ENCODE results near the gene SFTPB. TPM values are rescaled to one million over a fixed set of nuclear protein-coding genes. Genes with fewer than 3 reads are reported as not detected.

SFTPB gene
- total RNA-seq, 1 experiment from 2014 or later: not detected

DNA sequence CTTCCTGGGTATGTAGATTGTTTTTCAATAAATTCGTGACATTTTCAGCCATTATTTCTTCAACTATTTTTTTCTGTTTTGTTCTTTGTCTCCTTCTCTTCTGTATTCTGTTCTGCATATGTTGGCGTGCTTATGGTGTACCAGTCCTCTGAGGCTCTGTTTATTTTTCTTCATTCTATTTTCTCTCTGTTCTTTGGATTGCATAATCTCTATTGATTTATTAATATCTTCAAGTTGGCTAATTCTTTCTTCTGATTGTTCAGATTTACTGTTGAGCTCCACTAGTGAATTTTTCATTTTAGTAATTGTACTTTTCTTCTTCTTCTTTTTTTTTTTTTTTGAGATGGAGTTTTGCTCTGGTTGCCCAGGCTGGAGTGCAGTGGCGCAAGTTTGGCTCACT lies 36.0 kb upstream of the SFTPB start:
- BruUV-seq (replicated peaks): no TSS peak
- H3K27me3 Mint-ChIP-seq (ENCODE audit: unreplicated experiment): peaks cover 2% of the 10 kb centered on the region
- H3K9me3 Mint-ChIP-seq (ENCODE audit: low read depth, unreplicated experiment): peaks cover 3% of the 10 kb centered on the region
- H3K4me3 Mint-ChIP-seq (ENCODE audit: low read depth, unreplicated experiment): no peak overlapping the region
- intact Hi-C loops (cut with micrococcal nuclease; ENCODE audit: unreplicated experiment): no loop called here
- peak overlapping the region; percentile 34 for H3K27ac Mint-ChIP-seq (ENCODE audit: unreplicated experiment)
- no peak for DNase-seq
- TF ChIP-seq, protein P1, sequence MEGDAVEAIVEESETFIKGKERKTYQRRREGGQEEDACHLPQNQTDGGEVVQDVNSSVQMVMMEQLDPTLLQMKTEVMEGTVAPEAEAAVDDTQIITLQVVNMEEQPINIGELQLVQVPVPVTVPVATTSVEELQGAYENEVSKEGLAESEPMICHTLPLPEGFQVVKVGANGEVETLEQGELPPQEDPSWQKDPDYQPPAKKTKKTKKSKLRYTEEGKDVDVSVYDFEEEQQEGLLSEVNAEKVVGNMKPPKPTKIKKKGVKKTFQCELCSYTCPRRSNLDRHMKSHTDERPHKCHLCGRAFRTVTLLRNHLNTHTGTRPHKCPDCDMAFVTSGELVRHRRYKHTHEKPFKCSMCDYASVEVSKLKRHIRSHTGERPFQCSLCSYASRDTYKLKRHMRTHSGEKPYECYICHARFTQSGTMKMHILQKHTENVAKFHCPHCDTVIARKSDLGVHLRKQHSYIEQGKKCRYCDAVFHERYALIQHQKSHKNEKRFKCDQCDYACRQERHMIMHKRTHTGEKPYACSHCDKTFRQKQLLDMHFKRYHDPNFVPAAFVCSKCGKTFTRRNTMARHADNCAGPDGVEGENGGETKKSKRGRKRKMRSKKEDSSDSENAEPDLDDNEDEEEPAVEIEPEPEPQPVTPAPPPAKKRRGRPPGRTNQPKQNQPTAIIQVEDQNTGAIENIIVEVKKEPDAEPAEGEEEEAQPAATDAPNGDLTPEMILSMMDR (IDR thresholded peaks at IDR 0.05; ENCODE audit: unreplicated experiment): no peak
- CTCF ChIA-PET: no interaction called here
- peaks cover 51% of the 10 kb centered on the region for H3K4me1 Mint-ChIP-seq (ENCODE audit: low read depth, unreplicated experiment)
- peaks cover 15% of the 10 kb centered on the region for H3K36me3 Mint-ChIP-seq (ENCODE audit: insufficient read depth, unreplicated experiment)

DNA sequence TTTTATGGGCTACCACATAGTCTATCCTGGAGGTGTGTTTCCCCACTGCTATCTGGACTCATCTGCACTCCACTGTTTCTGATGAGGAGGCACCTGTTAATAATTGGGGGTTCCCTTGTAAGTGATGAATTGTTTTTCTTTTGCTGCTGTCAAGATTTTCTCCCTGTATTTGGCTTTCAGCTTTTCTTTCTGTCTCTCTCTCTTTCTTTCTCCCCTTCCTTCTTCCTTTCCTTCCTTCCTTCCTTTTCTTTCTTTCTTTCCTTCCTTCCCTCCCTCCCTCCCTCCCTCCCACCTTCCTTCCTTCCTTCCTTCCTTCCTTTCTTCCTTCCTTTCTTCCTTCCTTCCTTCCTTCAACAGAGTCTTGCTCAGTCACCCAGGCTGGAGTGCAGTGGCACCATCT lies 35.3 kb upstream of the SFTPB start:
- BruUV-seq (replicated peaks): no TSS peak
- peaks cover 10% of the 10 kb centered on the region for H3K27me3 Mint-ChIP-seq (ENCODE audit: unreplicated experiment)
- CTCF ChIA-PET: no interaction called here
- H3K27ac Mint-ChIP-seq (ENCODE audit: unreplicated experiment): peak overlapping the region; percentile 72
- H3K36me3 Mint-ChIP-seq (ENCODE audit: insufficient read depth, unreplicated experiment): peaks cover 15% of the 10 kb centered on the region
- intact Hi-C loops (cut with micrococcal nuclease; ENCODE audit: unreplicated experiment): no loop called here
- no peak for DNase-seq
- H3K4me1 Mint-ChIP-seq (ENCODE audit: low read depth, unreplicated experiment): peaks cover 51% of the 10 kb centered on the region
- no peak overlapping the region for H3K4me3 Mint-ChIP-seq (ENCODE audit: low read depth, unreplicated experiment)
- peaks cover 3% of the 10 kb centered on the region for H3K9me3 Mint-ChIP-seq (ENCODE audit: low read depth, unreplicated experiment)
- TF ChIP-seq, protein P1 (IDR thresholded peaks at IDR 0.05; ENCODE audit: unreplicated experiment): no peak

DNA sequence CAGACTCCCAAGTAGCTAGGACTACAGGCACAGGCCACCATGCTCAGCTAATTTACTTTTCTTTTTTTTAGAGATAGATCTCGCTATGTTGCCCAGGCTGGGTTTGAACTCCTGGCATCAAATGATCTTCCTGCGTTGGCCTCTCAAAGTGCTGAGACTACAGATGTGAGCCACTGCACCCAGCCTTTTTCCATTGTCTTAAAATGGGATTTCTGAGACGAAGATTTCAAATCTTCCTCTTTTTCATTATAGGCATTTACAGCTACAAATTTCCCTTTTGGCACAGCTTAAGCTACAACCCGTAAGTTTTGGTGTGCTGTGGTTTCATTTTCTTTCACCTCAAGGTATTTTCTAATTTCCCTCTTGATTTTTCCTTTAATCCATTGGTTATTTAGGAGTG lies 34.8 kb upstream of the SFTPB start:
- no peak overlapping the region for H3K4me3 Mint-ChIP-seq (ENCODE audit: low read depth, unreplicated experiment)
- CTCF ChIA-PET: no interaction called here
- H3K36me3 Mint-ChIP-seq (ENCODE audit: insufficient read depth, unreplicated experiment): peaks cover 15% of the 10 kb centered on the region
- H3K27ac Mint-ChIP-seq (ENCODE audit: unreplicated experiment): peak overlapping the region; percentile 72
- H3K9me3 Mint-ChIP-seq (ENCODE audit: low read depth, unreplicated experiment): peaks cover 3% of the 10 kb centered on the region
- peaks cover 51% of the 10 kb centered on the region for H3K4me1 Mint-ChIP-seq (ENCODE audit: low read depth, unreplicated experiment)
- intact Hi-C loops (cut with micrococcal nuclease; ENCODE audit: unreplicated experiment): no loop called here
- H3K27me3 Mint-ChIP-seq (ENCODE audit: unreplicated experiment): peaks cover 10% of the 10 kb centered on the region
- no TSS peak for BruUV-seq (replicated peaks)
- TF ChIP-seq, protein P1 (IDR thresholded peaks at IDR 0.05; ENCODE audit: unreplicated experiment): no peak
- DNase-seq: no peak

DNA sequence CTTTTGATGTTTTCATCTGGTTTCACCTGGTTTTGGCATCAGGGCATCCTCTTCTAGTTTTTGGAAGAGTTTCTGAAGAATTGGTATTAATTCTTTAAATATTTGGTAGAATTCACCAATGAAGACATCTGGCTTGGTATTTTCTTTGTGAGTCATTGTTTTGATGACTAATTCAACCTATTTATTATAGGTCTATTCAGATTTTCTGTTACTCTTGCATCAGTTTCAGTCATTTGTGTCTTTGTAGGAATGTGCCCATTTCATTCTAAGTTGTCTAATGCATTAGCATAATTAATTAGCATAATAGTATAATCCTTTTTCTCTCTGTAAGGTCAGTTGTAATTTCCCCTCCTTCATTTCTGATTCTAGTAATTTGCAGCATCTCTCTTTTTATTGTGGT lies 34.2 kb upstream of the SFTPB start:
- intact Hi-C loops (cut with micrococcal nuclease; ENCODE audit: unreplicated experiment): no loop called here
- peaks cover 10% of the 10 kb centered on the region for H3K27me3 Mint-ChIP-seq (ENCODE audit: unreplicated experiment)
- peaks cover 51% of the 10 kb centered on the region for H3K4me1 Mint-ChIP-seq (ENCODE audit: low read depth, unreplicated experiment)
- peaks cover 15% of the 10 kb centered on the region for H3K36me3 Mint-ChIP-seq (ENCODE audit: insufficient read depth, unreplicated experiment)
- DNase-seq: no peak
- peak overlapping the region; percentile 72 for H3K27ac Mint-ChIP-seq (ENCODE audit: unreplicated experiment)
- BruUV-seq (replicated peaks): no TSS peak
- peaks cover 3% of the 10 kb centered on the region for H3K9me3 Mint-ChIP-seq (ENCODE audit: low read depth, unreplicated experiment)
- CTCF ChIA-PET: no interaction called here
- no peak overlapping the region for H3K4me3 Mint-ChIP-seq (ENCODE audit: low read depth, unreplicated experiment)
- TF ChIP-seq, protein P1 (IDR thresholded peaks at IDR 0.05; ENCODE audit: unreplicated experiment): no peak

Measured in Calu3 (cell line).